ENCODE results near the gene ABL1.

- TF ChIP-seq CTCF (tag by site-specific recombination; IDR thresholded peaks at IDR 0.05) (no peak), YY1 (tag by site-specific recombination; IDR thresholded peaks at IDR 0.05) (no peak), ZXDB (tag by site-specific recombination; IDR thresholded peaks at IDR 0.05) (no peak), ZFP41 (tag by site-specific recombination; IDR thresholded peaks at IDR 0.05; ENCODE audit: borderline replicate concordance) (no peak), PBX3 (CRISPR knock-in tag; IDR thresholded peaks at IDR 0.05) (no peak), TCF7L2 (IDR thresholded peaks at IDR 0.05; ENCODE audit: borderline replicate concordance, low read depth, low read length) (no peak), ZNF692 (tag by site-specific recombination; IDR thresholded peaks at IDR 0.05) (no peak), ZNF529 (tag by site-specific recombination; IDR thresholded peaks at IDR 0.05; ENCODE audit: insufficient replicate concordance) (no peak), KLF10 (tag by site-specific recombination; IDR thresholded peaks at IDR 0.05) (no peak)
- TF ChIP-seq, protein P1, sequence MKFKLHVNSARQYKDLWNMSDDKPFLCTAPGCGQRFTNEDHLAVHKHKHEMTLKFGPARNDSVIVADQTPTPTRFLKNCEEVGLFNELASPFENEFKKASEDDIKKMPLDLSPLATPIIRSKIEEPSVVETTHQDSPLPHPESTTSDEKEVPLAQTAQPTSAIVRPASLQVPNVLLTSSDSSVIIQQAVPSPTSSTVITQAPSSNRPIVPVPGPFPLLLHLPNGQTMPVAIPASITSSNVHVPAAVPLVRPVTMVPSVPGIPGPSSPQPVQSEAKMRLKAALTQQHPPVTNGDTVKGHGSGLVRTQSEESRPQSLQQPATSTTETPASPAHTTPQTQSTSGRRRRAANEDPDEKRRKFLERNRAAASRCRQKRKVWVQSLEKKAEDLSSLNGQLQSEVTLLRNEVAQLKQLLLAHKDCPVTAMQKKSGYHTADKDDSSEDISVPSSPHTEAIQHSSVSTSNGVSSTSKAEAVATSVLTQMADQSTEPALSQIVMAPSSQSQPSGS (tag by site-specific recombination; IDR thresholded peaks at IDR 0.05; ENCODE audit: low read depth): no peak
These were observed 85.2 kb downstream of the ABL1 start for GRCh38 chr9:130920233-130920632.

All from HEK293 (cell line).